GM15510 (cell line): Measurements from ENCODE around the gene DNAJC4.

Experiments
- POLR2A ChIP-seq: IDR thresholded peaks from 3 replicates; pipeline ENCODE4 v1.6.1; 2011; ENCODE audit warnings: borderline replicate concordance; ENCODE audit not compliant: insufficient read length; ENCODE audit errors: extremely low read depth

The DNAJC4 gene

DNA sequence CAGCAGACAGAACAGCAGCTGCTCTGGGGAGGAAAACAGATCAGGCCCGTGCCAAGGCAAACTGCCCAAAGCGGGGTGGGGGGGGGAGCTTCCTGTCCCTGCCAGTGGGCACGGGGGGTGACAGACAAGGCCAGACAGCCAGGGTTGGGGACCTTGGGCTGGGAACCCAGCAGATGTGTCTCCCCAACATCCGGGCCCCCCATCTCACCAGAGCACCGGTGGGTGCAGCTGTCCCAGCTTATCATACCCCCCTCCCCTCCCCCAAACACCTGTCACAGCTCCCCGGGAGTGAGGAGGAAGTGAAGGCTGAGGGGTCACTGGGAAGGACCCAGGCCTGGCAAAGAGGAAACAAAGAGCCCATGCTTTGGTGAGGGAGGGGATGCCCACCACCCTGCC, 15.1 kb downstream of the DNAJC4 start:
- no peak for TF ChIP-seq POLR2A

DNA sequence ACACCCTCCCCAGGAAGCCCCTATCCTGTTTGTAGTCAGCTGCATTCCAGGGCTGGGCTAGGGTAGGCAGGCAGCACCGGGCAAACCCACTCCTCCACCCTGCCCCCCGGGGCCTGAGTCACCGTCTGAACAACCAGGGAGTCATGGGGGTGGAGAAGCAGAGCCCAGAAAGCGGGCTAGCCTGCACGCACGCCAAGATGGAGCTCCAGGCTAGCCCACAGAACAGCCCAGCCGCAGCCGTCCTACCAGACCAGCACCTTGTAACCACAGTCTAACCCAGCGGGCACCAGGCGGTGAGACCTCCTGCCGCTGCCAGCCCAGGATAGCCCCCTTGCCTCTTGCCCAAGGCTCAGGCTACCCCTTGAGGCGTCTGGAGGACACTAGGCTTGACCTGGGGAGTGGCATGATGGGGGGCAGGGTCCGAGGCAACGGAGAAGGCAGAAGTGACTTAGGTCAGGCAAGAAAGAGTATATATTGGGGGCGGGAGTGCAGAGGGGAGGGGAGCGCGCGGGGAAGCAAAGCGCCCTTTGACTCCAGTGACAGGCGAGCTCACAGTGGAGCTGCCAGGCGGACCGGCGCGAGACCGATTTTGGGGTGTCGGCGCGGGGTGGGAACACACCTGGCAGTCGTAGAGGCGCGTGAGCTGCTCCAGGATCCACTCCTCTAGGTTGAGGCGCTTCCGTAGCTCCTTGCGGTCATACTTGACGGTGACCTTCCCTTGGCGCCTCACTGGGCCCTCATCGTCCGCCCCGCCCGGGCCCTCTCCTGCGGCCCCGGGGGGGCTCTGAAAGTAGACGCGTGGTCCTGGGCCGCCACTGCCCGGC, 15.7 kb downstream of the DNAJC4 start:
- no peak for TF ChIP-seq POLR2A

DNA sequence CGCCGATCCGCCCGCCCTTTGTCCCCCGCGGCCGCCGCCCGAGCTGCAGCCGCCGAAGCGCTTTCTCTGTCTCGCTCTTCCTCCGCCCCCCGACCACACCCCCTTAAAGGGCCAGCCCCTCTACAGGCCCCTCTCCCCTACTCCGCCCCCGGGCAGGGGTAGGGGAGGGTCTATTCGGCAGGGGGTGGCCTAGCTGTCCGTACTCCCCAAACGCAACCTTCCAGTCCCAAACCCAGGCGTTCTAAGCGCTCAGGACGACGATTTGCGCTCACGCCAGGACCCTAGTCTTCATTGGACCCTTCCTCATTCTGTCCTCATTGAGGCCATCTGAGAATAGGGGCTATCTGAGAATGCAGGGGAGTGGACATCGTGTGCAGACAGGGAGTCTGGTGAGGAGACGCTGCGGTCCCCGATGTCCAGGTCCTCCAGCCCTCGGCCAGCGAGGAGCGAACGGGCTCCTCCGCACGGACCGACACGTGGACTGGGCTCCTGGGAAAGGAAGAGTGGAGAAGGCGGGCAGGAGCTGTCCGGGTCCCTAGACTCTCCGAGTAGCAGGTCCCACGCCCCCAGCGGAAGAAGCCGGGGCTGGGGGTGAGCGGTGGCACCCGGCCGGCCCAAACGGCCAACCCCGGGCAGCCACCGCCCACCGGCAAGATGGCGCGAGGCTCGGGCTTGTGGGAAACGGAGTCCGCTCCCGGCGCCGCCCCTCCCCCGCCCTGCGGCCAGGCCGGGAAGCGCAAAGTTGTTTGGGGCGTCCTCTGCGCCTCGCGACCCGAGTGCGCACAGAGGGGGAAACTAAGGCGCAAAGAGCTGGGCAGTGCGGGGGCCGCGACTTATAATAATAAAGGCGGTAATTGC, 16.8 kb downstream of the DNAJC4 start, which contains the start of gene PPP1R14B:
PPP1R14B (minus strand) TSS at position 73 of the 858 bp plus-strand sequence. CDS start 270 bp downstream, outside the sequence.
- peak; percentile 40 for TF ChIP-seq POLR2A

DNA sequence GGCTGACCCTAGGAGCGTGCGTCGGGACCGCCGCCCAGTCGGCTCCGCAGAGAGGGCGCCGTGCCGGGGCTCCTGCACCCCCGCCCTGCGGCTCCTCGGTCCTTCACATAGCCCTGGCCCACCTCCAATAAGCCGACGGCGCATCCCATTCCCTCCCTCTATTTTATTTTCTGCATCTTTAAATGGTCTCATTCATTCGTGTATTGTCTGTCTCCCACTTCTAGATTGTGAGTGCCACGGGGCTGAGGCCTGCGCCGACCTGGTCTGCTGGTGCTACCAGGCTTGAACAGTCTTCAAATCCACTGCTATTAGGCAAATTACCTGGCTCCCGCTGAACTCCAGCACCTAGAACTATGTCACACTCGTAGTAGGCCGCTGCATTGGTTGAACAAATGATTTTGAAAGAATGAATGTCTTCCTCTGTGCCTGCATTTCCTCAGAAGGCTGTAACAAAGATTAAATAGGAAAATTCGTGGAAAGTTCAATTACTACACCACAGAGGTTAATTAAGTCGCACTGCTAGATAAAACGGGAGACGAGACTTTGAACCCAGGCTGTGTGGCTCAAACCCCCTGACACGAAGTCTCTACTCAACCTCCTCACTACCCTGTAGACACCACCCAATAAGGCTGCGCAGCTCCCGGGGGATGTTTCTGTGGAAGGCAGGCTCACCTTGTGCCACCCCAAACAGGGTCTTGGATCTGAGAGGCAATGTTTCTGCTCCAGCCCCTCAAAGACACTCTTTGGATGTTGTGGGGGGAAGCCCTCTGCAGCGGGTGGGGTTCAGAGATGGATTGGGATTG, 17.6 kb downstream of the DNAJC4 start:
- TF ChIP-seq POLR2A = no peak

DNA sequence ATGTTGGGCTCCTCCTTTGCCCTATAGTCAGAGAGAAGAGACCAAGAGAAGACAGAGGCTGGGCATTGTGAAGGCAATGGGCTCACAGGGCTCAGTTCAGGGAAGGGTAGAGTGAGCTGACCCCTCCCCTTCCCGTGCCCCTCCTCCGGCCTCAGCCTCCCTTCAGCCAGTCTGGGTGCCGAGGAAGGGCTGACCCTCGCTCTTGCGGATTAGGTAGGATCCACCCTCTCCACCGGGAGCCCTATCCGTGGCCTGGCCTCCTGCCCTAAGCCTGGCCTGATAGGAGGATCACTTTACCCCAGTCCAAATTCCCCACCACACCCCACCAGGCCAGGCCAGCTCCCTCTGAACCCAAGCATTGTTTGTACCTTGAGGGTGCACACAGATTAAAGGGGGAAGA, 18.2 kb downstream of the DNAJC4 start:
- TF ChIP-seq POLR2A = no peak

DNA sequence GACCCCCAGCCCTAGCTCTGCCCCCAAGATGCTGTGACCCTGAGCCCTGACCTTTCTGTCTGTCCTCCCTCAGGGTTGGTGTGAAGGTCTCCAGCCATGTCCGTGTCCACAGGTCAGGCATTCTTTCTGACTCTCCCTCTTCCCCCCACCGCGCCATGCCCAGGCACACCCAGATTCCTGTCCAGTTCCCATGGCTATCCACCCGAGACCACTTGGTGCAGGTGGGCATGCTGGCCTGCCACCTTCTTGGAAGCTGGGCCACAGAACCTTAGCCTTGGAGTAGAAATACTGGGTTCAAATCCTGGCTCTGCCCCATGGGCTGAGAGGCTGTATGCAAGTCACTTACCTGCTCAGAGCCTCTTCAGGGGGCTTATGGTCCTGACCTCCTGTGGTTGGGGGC, 18.7 kb downstream of the DNAJC4 start:
- TF ChIP-seq POLR2A = no peak

DNA sequence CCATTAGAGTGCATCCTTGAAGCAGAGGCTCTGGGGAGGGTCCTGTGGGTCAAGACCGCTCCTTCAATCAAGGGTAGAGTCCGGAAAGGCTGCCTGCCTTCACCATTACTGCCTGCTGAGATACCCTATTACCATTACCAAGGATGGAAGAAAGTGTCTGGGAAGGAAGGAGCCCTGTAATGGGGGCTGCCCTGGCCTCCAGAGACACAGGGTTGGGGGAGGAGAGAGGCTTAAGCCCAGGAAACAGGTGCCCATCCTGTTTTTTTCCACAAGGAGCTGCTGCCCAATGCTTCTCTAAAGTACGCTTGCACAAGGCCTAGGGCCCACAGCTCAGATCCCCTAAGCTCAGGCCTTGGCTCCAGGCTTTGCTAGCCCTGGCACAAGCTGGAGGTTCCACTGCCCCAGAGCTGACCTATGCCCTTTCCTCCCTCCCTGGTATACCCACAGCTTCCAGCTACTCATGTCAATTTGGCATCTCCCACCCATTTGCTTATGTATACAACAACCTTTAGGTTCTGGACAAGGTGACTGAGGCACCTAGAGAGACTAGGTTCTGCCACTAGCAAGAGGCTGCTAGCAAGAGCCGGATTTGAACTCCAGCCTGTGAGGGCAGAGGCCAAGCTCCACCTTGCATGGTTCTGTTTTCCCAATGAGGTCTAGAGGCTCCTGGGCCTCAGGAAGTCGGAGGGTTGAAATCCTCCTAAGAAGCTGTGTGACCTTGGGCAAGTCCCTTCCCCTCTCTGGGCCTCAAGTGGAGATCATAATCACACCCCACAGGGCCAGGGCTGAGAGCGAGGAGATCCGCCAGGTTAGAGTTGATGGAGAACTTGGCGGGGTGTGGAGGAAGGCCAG, 19.4 kb downstream of the DNAJC4 start:
- TF ChIP-seq POLR2A = no peak

DNA sequence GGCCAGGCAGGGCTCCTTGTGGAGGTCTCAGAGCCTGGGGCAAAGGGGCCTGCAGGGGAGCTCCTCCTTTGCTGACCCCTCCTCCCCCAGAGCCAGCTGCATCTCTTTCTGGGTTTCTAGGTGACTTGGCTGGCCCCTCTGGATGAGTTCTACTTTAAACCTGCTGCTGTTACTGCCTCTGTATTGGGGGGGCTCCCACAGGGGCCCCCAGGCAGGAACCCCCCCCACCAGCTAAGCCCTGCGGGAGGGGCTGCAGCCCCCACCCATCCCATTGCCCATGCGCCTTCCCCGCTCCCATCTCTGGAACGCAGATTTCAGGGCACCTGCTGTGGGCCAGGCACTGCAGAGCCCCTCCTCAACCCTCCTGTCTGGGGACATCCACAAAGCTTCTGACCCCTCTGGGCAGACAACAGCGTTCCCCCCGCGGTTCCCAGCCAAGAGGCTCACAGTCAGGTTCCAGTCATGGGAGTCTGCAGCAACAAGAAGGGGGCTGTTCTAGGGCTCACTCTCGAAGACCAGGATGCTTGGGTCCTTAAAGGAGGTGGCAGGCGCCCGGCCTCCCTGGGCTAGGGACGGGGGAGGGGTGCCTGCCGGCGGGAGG, 20.2 kb downstream of the DNAJC4 start:
- no peak for TF ChIP-seq POLR2A

DNA sequence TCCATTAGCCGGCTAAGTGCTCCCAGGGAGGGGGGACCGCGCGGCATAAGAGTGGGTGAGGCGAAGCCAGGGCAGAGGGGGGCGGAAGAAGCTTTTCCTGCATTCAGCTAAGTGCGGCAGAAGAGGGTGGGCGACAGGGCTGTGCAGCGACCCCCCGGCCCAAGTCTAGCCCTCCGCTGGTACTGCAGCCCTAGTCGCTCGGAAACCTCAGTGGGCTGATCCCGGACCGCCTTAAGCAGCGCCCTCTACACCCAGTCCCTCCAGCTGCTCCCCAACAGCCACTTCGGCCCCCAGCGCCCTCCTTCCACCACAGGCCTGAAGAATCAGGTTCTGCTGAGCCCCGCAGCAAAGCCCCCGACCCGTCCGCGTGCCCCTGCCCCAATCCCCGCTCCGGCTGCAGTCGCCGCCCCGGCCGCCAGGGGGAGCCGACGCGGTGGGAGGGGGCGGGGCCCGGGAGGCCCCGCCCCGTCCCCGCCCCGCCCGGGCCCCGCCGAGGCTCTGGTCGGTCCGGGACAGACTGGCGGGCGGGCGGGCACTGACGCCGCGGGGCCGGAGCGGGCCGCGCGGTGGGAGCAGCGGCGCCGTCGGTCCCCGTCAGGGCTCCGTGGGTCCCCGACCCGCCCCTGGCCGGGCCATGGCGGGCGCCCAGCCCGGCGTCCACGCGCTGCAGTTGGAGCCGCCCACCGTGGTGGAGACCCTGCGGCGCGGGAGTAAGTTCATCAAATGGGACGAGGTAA, 20.8 kb downstream of the DNAJC4 start, which contains the start of gene PLCB3:
PLCB3 (plus strand) TSS at position 515 of the 737 bp plus-strand sequence; CDS start at position 635, 120 bp downstream.
- peak; percentile 76 for TF ChIP-seq POLR2A

DNA sequence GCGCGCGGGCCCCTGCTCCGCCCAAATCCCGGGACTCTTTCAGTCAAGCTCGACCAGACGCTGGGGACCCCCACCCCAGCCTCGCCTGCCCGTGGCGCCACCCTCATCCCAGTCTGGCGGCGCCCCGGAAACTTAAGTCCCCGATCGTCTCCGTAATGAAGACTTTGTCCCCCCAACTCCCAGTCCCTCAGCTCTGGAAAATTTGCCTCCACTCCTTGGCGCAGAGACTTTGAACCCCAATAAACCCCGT, 21.3 kb downstream of the DNAJC4 start:
- TF ChIP-seq POLR2A = no peak

DNA sequence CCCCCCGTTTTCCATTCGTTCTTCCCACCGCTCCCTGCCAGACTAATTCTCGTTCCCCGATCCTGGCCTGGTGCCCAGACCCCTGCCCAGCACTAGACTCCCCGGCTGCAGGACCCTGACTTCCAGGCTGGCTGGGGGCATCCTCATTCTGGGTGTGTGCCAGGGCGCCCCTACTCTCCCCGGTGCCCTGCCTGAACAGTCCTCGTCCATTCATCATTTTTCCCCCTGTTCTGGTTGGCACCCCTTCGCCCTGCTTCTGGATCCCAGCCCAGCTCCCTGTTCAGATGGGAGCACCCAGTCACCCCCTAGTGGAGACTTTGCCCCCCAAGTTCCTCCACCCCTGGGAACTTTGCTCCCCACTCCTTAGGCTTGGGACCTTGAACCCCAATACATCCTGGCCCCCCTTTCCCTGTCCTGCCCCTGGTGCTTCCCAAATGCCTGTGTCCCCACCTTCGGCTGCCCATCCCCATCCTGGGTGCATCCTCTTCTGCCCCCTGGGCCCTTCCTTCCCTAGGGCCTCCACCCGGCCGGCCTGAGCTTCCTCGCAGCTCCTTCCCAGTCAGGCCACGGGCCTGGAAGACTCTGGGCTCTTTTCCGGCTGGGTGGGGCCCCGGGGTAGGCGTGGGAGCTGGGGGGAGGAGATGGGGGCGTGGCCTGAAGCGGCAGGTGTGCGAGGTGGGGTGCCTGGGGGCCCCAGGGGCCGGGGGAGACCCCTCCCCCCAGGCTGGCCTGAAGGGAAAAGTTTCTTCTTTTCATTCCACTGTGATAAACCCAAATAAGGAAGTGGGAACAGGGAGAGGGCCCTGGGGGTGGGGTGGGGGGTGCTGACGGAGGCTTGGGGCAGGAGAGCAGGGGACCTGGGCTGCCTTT, 21.9 kb downstream of the DNAJC4 start:
- peak; percentile 28 for TF ChIP-seq POLR2A

DNA sequence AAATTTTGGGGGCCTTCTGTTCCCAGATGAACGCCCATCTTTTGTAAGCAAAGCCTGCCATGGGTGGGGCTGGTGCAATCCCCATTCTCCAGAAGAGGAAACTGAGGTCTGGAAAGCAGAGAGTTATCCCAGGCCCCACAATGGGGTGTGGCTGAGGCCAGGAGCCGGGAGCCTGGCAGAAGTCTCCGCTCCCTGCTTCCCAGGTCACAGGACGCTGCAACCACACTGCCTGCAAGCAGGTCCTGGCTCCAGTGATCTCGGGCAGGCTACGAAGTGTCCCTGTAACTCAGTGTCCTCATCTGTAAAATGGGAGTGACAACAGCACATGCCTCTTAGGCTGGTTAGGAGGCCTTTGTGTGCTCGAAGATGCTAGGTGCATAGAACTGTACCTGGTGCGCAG, 22.7 kb downstream of the DNAJC4 start:
- TF ChIP-seq POLR2A = no peak

DNA sequence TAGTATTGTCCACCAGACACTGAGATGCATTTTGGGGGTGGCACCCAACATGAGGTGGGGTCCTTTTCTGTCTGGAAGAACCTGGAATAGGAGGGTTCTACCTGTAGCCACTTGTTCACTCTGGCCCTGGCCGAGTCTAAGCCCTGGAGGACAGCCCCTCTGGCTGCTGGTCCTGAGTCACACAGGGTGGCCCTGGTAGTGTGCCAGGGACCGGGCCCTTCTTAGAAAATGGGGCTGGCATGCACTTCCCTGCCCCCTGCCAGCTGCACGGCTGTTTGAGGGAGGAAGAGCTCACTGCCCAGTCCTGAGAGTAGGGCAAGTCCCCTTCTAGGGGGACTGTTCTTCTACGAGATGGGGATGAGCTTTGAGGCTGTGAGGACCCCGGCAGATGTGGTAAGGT, 23.1 kb downstream of the DNAJC4 start:
- TF ChIP-seq POLR2A = no peak

DNA sequence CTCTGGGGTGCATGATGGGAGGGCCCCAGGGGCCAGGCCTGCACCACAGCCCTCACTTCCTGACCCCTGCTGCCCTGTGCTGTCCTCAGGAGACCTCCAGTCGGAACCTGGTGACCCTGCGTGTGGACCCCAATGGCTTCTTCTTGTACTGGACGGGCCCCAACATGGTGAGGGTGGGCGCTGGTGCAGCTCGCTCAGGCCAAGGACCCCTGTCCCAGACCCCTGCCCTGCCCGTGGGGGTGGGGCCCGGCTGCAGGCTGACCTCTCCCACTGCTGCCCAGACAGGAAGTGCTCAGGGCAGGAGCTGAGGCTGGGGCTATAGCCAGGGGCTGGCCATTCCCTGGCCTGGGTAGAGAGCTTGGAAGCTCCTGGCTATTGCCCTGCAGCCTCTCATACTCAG, 24.0 kb downstream of the DNAJC4 start:
- TF ChIP-seq POLR2A = no peak
